ENCODE data around the gene SCFD2.

DNA sequence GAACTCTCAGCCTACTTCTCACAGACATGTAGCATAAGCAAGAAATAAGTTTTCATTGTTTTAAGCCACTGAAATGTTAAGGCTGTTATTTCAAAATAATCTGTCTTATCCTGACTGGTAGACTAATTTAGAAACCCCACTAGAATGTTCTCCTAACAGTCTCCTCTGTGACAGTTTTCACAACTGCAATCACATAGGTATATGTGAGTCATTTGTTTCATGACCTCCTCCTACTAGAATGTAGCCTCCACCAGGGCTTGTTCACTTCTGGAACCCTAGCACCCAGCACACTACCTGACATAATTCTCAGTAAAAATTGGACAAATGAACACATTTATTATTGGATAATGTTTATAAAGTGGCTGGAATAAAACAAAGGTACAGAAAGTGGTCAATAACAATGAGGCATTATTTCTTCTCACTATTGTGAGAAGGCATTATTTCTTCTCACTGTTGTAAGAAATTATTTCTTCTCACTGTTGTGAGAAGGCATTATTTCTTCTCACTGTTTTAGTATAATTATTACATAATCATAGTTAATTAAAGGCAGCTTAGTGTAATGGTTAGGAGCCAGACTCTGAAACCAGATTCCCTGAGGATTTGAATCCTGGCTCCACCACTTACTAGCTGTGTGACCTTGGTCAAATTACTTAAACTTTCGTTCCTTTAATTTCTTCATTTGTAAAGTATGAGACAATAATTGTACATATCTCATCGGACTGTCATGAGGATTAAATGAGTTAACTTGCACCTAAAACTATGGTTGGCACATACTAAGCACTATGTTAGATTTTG, 252.2 kb downstream of the SCFD2 start:
- TF ChIP-seq, protein P1, sequence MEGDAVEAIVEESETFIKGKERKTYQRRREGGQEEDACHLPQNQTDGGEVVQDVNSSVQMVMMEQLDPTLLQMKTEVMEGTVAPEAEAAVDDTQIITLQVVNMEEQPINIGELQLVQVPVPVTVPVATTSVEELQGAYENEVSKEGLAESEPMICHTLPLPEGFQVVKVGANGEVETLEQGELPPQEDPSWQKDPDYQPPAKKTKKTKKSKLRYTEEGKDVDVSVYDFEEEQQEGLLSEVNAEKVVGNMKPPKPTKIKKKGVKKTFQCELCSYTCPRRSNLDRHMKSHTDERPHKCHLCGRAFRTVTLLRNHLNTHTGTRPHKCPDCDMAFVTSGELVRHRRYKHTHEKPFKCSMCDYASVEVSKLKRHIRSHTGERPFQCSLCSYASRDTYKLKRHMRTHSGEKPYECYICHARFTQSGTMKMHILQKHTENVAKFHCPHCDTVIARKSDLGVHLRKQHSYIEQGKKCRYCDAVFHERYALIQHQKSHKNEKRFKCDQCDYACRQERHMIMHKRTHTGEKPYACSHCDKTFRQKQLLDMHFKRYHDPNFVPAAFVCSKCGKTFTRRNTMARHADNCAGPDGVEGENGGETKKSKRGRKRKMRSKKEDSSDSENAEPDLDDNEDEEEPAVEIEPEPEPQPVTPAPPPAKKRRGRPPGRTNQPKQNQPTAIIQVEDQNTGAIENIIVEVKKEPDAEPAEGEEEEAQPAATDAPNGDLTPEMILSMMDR (IDR thresholded peaks at IDR 0.05): no peak
- TF ChIP-seq EP300 (IDR thresholded peaks at IDR 0.05): no peak
- TF ChIP-seq POLR2A (IDR thresholded peaks at IDR 0.05): no peak
